H1 (cell line): ENCODE measurements around the gene RNF224. TPM values are rescaled to one million over a fixed set of nuclear protein-coding genes. Genes with fewer than 3 reads are reported as not detected.

ENCODE experiments used
- JUN ChIP-seq: IDR thresholded peaks from 2 replicates; pipeline ENCODE4 v1.6.1; 2011; ENCODE audit warnings: low read depth, mild to moderate bottlenecking, improper control_type of control experiment, low read length
- NANOG ChIP-seq: IDR thresholded peaks from 2 replicates; pipeline ENCODE4 v1.6.1; 2011; ENCODE audit warnings: low read length, low read depth, mild to moderate bottlenecking, inconsistent platforms; ENCODE audit not compliant: insufficient read depth, poor library complexity, severe bottlenecking
- RBBP5 ChIP-seq: IDR thresholded peaks from 2 replicates; pipeline ENCODE4 v1.7.1; 2012; ENCODE audit warnings: low read depth, mild to moderate bottlenecking, inconsistent platforms, low read length, moderate library complexity, borderline replicate concordance
- RNF2 ChIP-seq: fragments of 200-900, 300-1000 bp; sonication (generic); IDR thresholded peaks from 2 replicates; pipeline ENCODE4 v1.7.1; 2016; ENCODE audit warnings: borderline replicate concordance, low read depth, mild to moderate bottlenecking, antibody characterized with exemption, low read length; ENCODE audit not compliant: poor library complexity, severe bottlenecking; ENCODE audit errors: missing control alignments
- SIRT6 ChIP-seq: IDR thresholded peaks from one replicate; pipeline ENCODE4 v1.7.1; 2012; ENCODE audit warnings: low read length, inconsistent platforms
- SP4 ChIP-seq: IDR thresholded peaks from 2 replicates; pipeline ENCODE4 v1.6.1; 2012; ENCODE audit warnings: low read length, inconsistent platforms
- polyA plus RNA-seq, 7 experiments: library from polyadenylated mRNA; depleted of rRNA in 3 of 7; stranded (reverse) in 5 of 7; unstranded in 2 of 7; fragments of >200 nt in 5 of 7; fragments of 200-250 nt in 2 of 7; gene quantifications; 1 replicate in 5 of 7; 2 replicates in 1 of 7; 4 replicates in 1 of 7; pipeline versions ENCODE4 v1.2.1 to v1.2.3, GENCODE V29; 2011 to 2013; ENCODE audit warnings: missing spikeins in 2 of 7, mixed read lengths in 2 of 7
- total RNA-seq: library from RNA; stranded (reverse); fragmentation: NEBNext Ultra II Directional; extraction: Animal tissue kit (Norgen Biotek cat#: 25700); gene quantifications from 2 replicates; pipeline ENCODE4 v1.2.1, GENCODE V29; 2021
- TF ChIP-seq, protein P1 (sequence below): fragments of 300-600 bp; sonication (generic); IDR thresholded peaks from 2 replicates; pipeline ENCODE4 v1.7.1; 2012; ENCODE audit warnings: low read length, moderate library complexity, mild to moderate bottlenecking, inconsistent platforms; ENCODE audit not compliant: insufficient replicate concordance

The RNF224 gene
- total and polyA plus RNA-seq, 2 of the 8 experiments (the other 6 are each of a cell fraction or from before 2014, with no cell fraction given): 0.24 TPM; not detected in 1

DNA sequence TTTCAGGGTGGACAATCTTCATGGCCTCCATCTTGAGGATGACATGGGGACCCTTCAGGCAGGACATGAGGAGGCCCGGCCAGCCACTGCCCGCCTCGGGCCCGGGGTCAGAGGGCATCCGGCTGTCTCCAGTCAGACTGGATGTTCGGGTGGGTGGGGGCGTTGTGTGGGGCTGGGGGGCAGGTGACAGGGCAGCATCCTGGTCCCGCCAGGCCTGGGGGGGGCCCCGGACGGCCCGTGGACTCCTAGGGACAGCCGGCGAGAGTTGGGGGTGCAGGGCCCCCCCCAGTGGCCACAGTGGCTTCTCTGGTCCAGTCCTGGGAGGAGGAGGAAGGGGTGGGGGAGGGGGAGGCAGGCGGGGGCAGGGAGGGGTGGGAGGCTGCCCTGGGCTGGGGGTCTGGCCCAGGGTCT lies 6.2 kb upstream of the RNF224 start (continued):
- TF ChIP-seq, protein P1, sequence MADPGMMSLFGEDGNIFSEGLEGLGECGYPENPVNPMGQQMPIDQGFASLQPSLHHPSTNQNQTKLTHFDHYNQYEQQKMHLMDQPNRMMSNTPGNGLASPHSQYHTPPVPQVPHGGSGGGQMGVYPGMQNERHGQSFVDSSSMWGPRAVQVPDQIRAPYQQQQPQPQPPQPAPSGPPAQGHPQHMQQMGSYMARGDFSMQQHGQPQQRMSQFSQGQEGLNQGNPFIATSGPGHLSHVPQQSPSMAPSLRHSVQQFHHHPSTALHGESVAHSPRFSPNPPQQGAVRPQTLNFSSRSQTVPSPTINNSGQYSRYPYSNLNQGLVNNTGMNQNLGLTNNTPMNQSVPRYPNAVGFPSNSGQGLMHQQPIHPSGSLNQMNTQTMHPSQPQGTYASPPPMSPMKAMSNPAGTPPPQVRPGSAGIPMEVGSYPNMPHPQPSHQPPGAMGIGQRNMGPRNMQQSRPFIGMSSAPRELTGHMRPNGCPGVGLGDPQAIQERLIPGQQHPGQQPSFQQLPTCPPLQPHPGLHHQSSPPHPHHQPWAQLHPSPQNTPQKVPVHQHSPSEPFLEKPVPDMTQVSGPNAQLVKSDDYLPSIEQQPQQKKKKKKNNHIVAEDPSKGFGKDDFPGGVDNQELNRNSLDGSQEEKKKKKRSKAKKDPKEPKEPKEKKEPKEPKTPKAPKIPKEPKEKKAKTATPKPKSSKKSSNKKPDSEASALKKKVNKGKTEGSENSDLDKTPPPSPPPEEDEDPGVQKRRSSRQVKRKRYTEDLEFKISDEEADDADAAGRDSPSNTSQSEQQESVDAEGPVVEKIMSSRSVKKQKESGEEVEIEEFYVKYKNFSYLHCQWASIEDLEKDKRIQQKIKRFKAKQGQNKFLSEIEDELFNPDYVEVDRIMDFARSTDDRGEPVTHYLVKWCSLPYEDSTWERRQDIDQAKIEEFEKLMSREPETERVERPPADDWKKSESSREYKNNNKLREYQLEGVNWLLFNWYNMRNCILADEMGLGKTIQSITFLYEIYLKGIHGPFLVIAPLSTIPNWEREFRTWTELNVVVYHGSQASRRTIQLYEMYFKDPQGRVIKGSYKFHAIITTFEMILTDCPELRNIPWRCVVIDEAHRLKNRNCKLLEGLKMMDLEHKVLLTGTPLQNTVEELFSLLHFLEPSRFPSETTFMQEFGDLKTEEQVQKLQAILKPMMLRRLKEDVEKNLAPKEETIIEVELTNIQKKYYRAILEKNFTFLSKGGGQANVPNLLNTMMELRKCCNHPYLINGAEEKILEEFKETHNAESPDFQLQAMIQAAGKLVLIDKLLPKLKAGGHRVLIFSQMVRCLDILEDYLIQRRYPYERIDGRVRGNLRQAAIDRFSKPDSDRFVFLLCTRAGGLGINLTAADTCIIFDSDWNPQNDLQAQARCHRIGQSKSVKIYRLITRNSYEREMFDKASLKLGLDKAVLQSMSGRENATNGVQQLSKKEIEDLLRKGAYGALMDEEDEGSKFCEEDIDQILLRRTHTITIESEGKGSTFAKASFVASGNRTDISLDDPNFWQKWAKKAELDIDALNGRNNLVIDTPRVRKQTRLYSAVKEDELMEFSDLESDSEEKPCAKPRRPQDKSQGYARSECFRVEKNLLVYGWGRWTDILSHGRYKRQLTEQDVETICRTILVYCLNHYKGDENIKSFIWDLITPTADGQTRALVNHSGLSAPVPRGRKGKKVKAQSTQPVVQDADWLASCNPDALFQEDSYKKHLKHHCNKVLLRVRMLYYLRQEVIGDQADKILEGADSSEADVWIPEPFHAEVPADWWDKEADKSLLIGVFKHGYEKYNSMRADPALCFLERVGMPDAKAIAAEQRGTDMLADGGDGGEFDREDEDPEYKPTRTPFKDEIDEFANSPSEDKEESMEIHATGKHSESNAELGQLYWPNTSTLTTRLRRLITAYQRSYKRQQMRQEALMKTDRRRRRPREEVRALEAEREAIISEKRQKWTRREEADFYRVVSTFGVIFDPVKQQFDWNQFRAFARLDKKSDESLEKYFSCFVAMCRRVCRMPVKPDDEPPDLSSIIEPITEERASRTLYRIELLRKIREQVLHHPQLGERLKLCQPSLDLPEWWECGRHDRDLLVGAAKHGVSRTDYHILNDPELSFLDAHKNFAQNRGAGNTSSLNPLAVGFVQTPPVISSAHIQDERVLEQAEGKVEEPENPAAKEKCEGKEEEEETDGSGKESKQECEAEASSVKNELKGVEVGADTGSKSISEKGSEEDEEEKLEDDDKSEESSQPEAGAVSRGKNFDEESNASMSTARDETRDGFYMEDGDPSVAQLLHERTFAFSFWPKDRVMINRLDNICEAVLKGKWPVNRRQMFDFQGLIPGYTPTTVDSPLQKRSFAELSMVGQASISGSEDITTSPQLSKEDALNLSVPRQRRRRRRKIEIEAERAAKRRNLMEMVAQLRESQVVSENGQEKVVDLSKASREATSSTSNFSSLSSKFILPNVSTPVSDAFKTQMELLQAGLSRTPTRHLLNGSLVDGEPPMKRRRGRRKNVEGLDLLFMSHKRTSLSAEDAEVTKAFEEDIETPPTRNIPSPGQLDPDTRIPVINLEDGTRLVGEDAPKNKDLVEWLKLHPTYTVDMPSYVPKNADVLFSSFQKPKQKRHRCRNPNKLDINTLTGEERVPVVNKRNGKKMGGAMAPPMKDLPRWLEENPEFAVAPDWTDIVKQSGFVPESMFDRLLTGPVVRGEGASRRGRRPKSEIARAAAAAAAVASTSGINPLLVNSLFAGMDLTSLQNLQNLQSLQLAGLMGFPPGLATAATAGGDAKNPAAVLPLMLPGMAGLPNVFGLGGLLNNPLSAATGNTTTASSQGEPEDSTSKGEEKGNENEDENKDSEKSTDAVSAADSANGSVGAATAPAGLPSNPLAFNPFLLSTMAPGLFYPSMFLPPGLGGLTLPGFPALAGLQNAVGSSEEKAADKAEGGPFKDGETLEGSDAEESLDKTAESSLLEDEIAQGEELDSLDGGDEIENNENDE: no peak
- TF ChIP-seq RNF2 (no peak), RBBP5 (no peak), NANOG (no peak), JUN (no peak), SP4 (no peak), SIRT6 (no peak)
